Ascending aorta (tissue), 2 donors: ENCODE measurements around the gene AKAP7. TPM values are rescaled to one million over a fixed set of nuclear protein-coding genes. Genes with fewer than 3 reads are reported as not detected.

Experiments
- DNase-seq, 2 donors: peaks; one replicate each; pipeline ENCODE4 v3.0.0-alpha.2; 2019; ENCODE audit warnings: low spot score in 2 of 2
- H3K27ac ChIP-seq, 2 donors: fragments of 200-600 bp; sonication (generic); one replicate each; pipeline ENCODE4 v1.5.1; 2016 to 2017; ENCODE audit warnings: mild to moderate bottlenecking in 1 of 2
- H3K27me3 ChIP-seq: fragments of 200-600 bp; sonication (generic); one replicate; pipeline ENCODE4 v1.5.1; 2017
- H3K36me3 ChIP-seq, 2 donors: fragments of 200-600 bp; sonication (generic); one replicate each; pipeline ENCODE4 v1.5.1; 2016
- H3K4me1 ChIP-seq, 2 donors: fragments of 200-600 bp; sonication (generic); one replicate each; pipeline ENCODE4 v1.5.1; 2016 to 2017; ENCODE audit warnings: mild to moderate bottlenecking in 1 of 2
- H3K4me3 ChIP-seq, 2 donors: fragments of 200-600 bp; sonication (generic); one replicate each; pipeline ENCODE4 v1.5.1; 2016 to 2017; ENCODE audit warnings: mild to moderate bottlenecking in 1 of 2
- H3K9me3 ChIP-seq, 2 donors: fragments of 200-600 bp; sonication (generic); one replicate each; pipeline ENCODE4 v1.5.1; 2016
- CTCF ChIP-seq, 3 experiments: fragments of 200-600 bp in 2 of 3; fragments of 450-650 bp in 1 of 3; sonication (generic) in 2 of 3; IDR thresholded peaks; one replicate each; pipeline ENCODE4 v1.5.1; 2016 to 2019; ENCODE audit warnings: antibody characterized with exemption in 3 of 3, mild to moderate bottlenecking in 1 of 3, moderate library complexity in 1 of 3
- intact Hi-C: fragments of 100-400 bp; cut with DNase I; formaldehyde crosslinking; loops from one replicate; pipeline ENCODE4 v1.15.1; 2023
- total RNA-seq: library from RNA; depleted of rRNA; stranded (reverse); fragments of >200 nt; gene quantifications from one replicate; pipeline ENCODE4 v1.1.0, GENCODE V29; 2016

The AKAP7 gene
- total RNA-seq, 1 donor from 2014 or later: 1.3 TPM

GRCh38 chr6:131182991-131183425, 47.7 kb downstream of the AKAP7 start:
- Histone ChIP-seq H3K36me3 (peaks cover 0 to 22% of the 10 kb centered on the region in 2 donors), H3K9me3 (no peaks in the 10 kb centered on the region), H3K4me3 (no peak overlapping the region), H3K27me3 (no peaks in the 10 kb centered on the region), H3K27ac (no peak overlapping the region), H3K4me1 (no peaks in the 10 kb centered on the region)
- intact Hi-C loops: no loop called here
- no peak for TF ChIP-seq CTCF (IDR thresholded peaks at IDR 0.05)
- DNase-seq: no peak

- Histone ChIP-seq H3K4me1 (no peaks in the 10 kb centered on the region), H3K36me3 (peaks cover 0 to 22% of the 10 kb centered on the region in 2 donors), H3K27me3 (no peaks in the 10 kb centered on the region), H3K4me3 (no peak overlapping the region), H3K27ac (no peak overlapping the region), H3K9me3 (no peaks in the 10 kb centered on the region)
- DNase-seq: no peak
- TF ChIP-seq CTCF (IDR thresholded peaks at IDR 0.05): no peak
- intact Hi-C loops: no loop called here
These were observed 48.3 kb downstream of the AKAP7 start for GRCh38 chr6:131183427-131184095.

- Histone ChIP-seq H3K27ac (no peak overlapping the region), H3K9me3 (peaks cover 0 to 19% of the 10 kb centered on the region in 2 donors), H3K4me1 (no peaks in the 10 kb centered on the region), H3K36me3 (no peaks in the 10 kb centered on the region), H3K4me3 (no peak overlapping the region), H3K27me3 (no peaks in the 10 kb centered on the region)
- no peak for TF ChIP-seq CTCF (IDR thresholded peaks at IDR 0.05)
- no peak for DNase-seq
- intact Hi-C loops: no loop called here
These were observed 56.3 kb downstream of the AKAP7 start for GRCh38 chr6:131191590-131191989.

GRCh38 chr6:131197716-131198115, 62.4 kb downstream of the AKAP7 start:
- DNase-seq: no peak
- Histone ChIP-seq H3K4me3 (no peak overlapping the region), H3K27ac (no peak overlapping the region), H3K36me3 (peaks cover 13 to 15% of the 10 kb centered on the region in 2 donors), H3K27me3 (no peaks in the 10 kb centered on the region), H3K9me3 (peaks cover 0 to 6% of the 10 kb centered on the region in 2 donors), H3K4me1 (no peaks in the 10 kb centered on the region)
- TF ChIP-seq CTCF (IDR thresholded peaks at IDR 0.05): no peak
- intact Hi-C loops: no loop called here

GRCh38 chr6:131199568-131200272, 64.5 kb downstream of the AKAP7 start:
- peak in 2 of 3 experiments; percentile 25 to 27 for TF ChIP-seq CTCF (IDR thresholded peaks at IDR 0.05)
- H3K27me3 ChIP-seq: no peaks in the 10 kb centered on the region
- no peak overlapping the region for H3K27ac ChIP-seq
- no peak for DNase-seq
- H3K36me3 ChIP-seq: peaks cover 13 to 15% of the 10 kb centered on the region in 2 donors
- no peak overlapping the region for H3K4me3 ChIP-seq
- no peaks in the 10 kb centered on the region for H3K4me1 ChIP-seq
- no peaks in the 10 kb centered on the region for H3K9me3 ChIP-seq
- intact Hi-C loops: no loop called here
